Measurements from ENCODE around the gene RSRP1.
"Not testable (repeated sequence)": the region's sequence is repeated elsewhere in the genome, so short reads cannot be mapped to it uniquely, and the experiment has no call there.

DNA sequence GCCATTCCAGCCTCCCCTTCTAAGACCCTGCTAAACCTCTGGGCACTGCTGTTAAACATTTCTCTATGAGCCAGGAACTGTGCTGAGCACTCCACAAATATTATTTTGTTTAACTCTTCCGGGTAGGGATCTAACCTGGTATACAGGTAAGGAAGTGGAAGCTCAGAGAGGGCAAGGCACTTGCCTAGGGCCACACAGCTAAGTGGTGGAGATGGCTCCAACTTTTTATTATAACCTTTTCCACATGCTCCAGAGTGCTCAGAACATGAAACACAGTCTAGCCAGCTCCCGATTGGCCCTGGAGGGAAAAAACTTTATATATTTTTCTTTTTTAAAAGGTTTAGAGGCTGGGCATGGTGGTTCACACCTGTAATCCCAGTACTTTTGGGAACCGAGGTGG, 38.6 kb upstream of the RSRP1 start:
- TF ChIP-seq, protein P1, sequence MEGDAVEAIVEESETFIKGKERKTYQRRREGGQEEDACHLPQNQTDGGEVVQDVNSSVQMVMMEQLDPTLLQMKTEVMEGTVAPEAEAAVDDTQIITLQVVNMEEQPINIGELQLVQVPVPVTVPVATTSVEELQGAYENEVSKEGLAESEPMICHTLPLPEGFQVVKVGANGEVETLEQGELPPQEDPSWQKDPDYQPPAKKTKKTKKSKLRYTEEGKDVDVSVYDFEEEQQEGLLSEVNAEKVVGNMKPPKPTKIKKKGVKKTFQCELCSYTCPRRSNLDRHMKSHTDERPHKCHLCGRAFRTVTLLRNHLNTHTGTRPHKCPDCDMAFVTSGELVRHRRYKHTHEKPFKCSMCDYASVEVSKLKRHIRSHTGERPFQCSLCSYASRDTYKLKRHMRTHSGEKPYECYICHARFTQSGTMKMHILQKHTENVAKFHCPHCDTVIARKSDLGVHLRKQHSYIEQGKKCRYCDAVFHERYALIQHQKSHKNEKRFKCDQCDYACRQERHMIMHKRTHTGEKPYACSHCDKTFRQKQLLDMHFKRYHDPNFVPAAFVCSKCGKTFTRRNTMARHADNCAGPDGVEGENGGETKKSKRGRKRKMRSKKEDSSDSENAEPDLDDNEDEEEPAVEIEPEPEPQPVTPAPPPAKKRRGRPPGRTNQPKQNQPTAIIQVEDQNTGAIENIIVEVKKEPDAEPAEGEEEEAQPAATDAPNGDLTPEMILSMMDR (conservative IDR thresholded peaks at IDR 0.05; ENCODE audit: low read depth, low read length), result not testable (repeated sequence)
- not testable (repeated sequence) for TF ChIP-seq POLR2A, SMC3 (IDR thresholded peaks at IDR 0.05; ENCODE audit: low read depth, low read length)
- TF ChIP-seq, protein P2, sequence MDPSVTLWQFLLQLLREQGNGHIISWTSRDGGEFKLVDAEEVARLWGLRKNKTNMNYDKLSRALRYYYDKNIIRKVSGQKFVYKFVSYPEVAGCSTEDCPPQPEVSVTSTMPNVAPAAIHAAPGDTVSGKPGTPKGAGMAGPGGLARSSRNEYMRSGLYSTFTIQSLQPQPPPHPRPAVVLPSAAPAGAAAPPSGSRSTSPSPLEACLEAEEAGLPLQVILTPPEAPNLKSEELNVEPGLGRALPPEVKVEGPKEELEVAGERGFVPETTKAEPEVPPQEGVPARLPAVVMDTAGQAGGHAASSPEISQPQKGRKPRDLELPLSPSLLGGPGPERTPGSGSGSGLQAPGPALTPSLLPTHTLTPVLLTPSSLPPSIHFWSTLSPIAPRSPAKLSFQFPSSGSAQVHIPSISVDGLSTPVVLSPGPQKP (IDR thresholded peaks at IDR 0.05; ENCODE audit: borderline replicate concordance, low read depth, low read length), result not testable (repeated sequence)
- TF ChIP-seq, protein P3, sequence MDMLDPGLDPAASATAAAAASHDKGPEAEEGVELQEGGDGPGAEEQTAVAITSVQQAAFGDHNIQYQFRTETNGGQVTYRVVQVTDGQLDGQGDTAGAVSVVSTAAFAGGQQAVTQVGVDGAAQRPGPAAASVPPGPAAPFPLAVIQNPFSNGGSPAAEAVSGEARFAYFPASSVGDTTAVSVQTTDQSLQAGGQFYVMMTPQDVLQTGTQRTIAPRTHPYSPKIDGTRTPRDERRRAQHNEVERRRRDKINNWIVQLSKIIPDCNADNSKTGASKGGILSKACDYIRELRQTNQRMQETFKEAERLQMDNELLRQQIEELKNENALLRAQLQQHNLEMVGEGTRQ (IDR thresholded peaks at IDR 0.05; ENCODE audit: low read depth, low read length), result not testable (repeated sequence)
